Panc1 (cell line): ENCODE measurements around the gene C16orf82. TPM values are rescaled to one million over a fixed set of nuclear protein-coding genes. Genes with fewer than 3 reads are reported as not detected.
A peak's percentile ranks its signal among the peaks of the same experiment; 100 is the strongest.

Experiments used
- ATAC-seq: fragments of 200-7000 bp; cut with Tn5 transposase; 2 replicates; pipeline ENCODE4 v1.9.1; 2020; ENCODE audit warnings: mild to moderate bottlenecking, moderate library complexity
- BruUV-seq: library from RNA; stranded (reverse); fragments of 400-500 nt; replicated peaks from 2 replicates; lab custom pipeline; 2021; lab: Mats Ljungman, UMichigan
- CTCF ChIA-PET: fragments of 300-600 bp; sonication (Branson Sonifier 250); formaldehyde crosslinking; loops from one replicate; lab custom pipeline; 2022; ENCODE audit warnings: antibody characterized with exemption; lab: Charles Lee
- POLR2A ChIA-PET: fragments of 300-600 bp; sonication (Branson Sonifier 250); formaldehyde crosslinking; loops from one replicate; lab custom pipeline; 2022; ENCODE audit warnings: antibody characterized with exemption; lab: Charles Lee
- DNase-seq: peaks from one replicate; pipeline ENCODE4 v3.0.0-alpha.2; 2010; ENCODE audit warnings: low read depth, low spot score
- H3K27ac ChIP-seq: 2 replicates; pipeline ENCODE4 v1.5.1; 2011; ENCODE audit warnings: mild to moderate bottlenecking, low read length, inconsistent platforms
- H3K27me3 ChIP-seq: fragments of 200-500 bp; sonication (Bioruptor generic); 2 replicates; pipeline ENCODE4 v1.6.0; 2014; ENCODE audit warnings: low read length, inconsistent platforms; ENCODE audit not compliant: control insufficient read depth, insufficient read depth
- H3K36me3 ChIP-seq: fragments of 200-500 bp; sonication (Bioruptor generic); 2 replicates; pipeline ENCODE4 v1.5.1; 2014; ENCODE audit warnings: inconsistent platforms, mild to moderate bottlenecking, low read length, moderate library complexity; ENCODE audit not compliant: control insufficient read depth, insufficient read depth
- H3K4me1 ChIP-seq: 2 replicates; pipeline ENCODE4 v1.5.1; 2011; ENCODE audit warnings: inconsistent platforms, mild to moderate bottlenecking, low read length, moderate library complexity; ENCODE audit not compliant: control insufficient read depth, insufficient read depth
- H3K4me3 ChIP-seq, 2 experiments: 2 replicates each; pipeline ENCODE4 v1.5.1; 2011 to 2012; ENCODE audit warnings: low read depth in 2 of 2, low read length in 2 of 2, mild to moderate bottlenecking in 2 of 2, inconsistent platforms in 1 of 2, moderate library complexity in 1 of 2
- H3K9me3 ChIP-seq: fragments of 200-500 bp; sonication (Bioruptor generic); 2 replicates; pipeline ENCODE4 v1.5.1; 2014; ENCODE audit warnings: low read depth, mild to moderate bottlenecking, inconsistent platforms, low read length, moderate library complexity; ENCODE audit not compliant: control insufficient read depth, insufficient read depth
- CTCF ChIP-seq: fragments of 450-650 bp; IDR thresholded peaks from 2 replicates; pipeline ENCODE4 v1.5.1; 2017; ENCODE audit warnings: mild to moderate bottlenecking
- POLR2AphosphoS5 ChIP-seq: IDR thresholded peaks from 2 replicates; pipeline ENCODE4 v1.6.1; 2012; ENCODE audit warnings: mild to moderate bottlenecking, low read depth, low read length, moderate library complexity
- REST ChIP-seq, 2 experiments: IDR thresholded peaks; 2 replicates each; pipeline ENCODE4 v1.6.1; 2011 to 2012; ENCODE audit warnings: low read depth in 2 of 2, control low read depth in 1 of 2, low read length in 1 of 2, mild to moderate bottlenecking in 1 of 2, moderate library complexity in 1 of 2; ENCODE audit not compliant: insufficient read depth in 1 of 2
- SIN3A ChIP-seq: IDR thresholded peaks from 2 replicates; pipeline ENCODE4 v1.6.1; 2012; ENCODE audit warnings: low read depth, mild to moderate bottlenecking, low read length, moderate library complexity, borderline replicate concordance; ENCODE audit not compliant: insufficient read depth
- TCF7L2 ChIP-seq: IDR thresholded peaks from 2 replicates; pipeline ENCODE4 v1.6.1; 2011; ENCODE audit warnings: mild to moderate bottlenecking, low read depth, low read length, inconsistent platforms
- in situ Hi-C: cut with HindIII; loops from 2 replicates; pipeline ENCODE4 v1.10.0; 2016; ENCODE audit warnings: low sequenced_read_pairs, low pct_unique_long_range_greater_than_20kb
- intact Hi-C: fragments of 100-400 bp; cut with micrococcal nuclease; formaldehyde crosslinking; loops from one replicate; pipeline ENCODE4 v1.10.0; 2022; ENCODE audit not compliant: unreplicated experiment
- total RNA-seq: library from RNA; stranded (reverse); gene quantifications from one replicate; pipeline ENCODE4 v1.2.1, GENCODE V29; 2021; ENCODE audit not compliant: unreplicated experiment

Gene C16orf82
- total RNA-seq, 1 experiment from 2014 or later, result not detected

GRCh38 chr16:27080895-27081294 lies 14.2 kb downstream of the C16orf82 start:
- intact Hi-C loops (no loop called here), in situ Hi-C loops (no loop called here)
- H3K4me3 ChIP-seq, result no peak overlapping the region
- H3K4me1 ChIP-seq, result no peaks in the 10 kb centered on the region
- H3K27me3 ChIP-seq, result peaks cover 5% of the 10 kb centered on the region
- no peaks in the 10 kb centered on the region for H3K36me3 ChIP-seq
- H3K9me3 ChIP-seq, result no peaks in the 10 kb centered on the region
- POLR2A ChIA-PET, result no interaction called here
- DNase-seq (no peak), ATAC-seq (peak; percentile 73)
- no peak for TF ChIP-seq REST (IDR thresholded peaks at IDR 0.05; ENCODE audit: insufficient read depth in 1 of 2, low read depth in 2 of 2, low read length in 1 of 2)
- no peak for TF ChIP-seq POLR2AphosphoS5
- no peak for TF ChIP-seq SIN3A
- TF ChIP-seq CTCF, result peak; percentile 68
- CTCF ChIA-PET, result no interaction called here
- H3K27ac ChIP-seq, result no peak overlapping the region
- no TSS peak for BruUV-seq

DNA sequence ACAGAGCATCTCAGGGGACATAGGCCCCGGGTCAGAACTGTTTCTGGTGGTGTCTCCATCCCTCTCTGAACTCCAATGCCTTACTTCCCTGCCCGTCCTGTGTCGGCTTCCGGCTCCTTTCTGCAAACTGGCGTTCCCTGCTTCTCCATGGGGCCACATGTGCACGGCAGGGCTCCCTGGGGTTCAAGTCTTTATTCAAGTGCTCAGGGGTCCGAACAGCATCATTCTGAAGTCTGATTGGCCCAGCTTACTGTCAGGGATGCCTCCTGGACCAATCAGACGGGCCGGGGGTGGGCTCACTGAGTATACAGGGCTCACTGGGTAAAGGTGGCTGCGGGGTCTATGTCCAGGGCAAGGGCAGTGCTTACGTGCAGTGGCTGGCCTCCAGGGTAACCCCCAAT lies 17.1 kb downstream of the C16orf82 start:
- no peaks in the 10 kb centered on the region for H3K9me3 ChIP-seq
- DNase-seq (no peak), ATAC-seq (no peak; the same call in 1 of the 2 replicates)
- peaks cover 5% of the 10 kb centered on the region for H3K27me3 ChIP-seq
- intact Hi-C loops (no loop called here), in situ Hi-C loops (no loop called here)
- H3K4me3 ChIP-seq, result no peak overlapping the region
- H3K36me3 ChIP-seq, result no peaks in the 10 kb centered on the region
- CTCF ChIA-PET, result interaction anchor here (0.6 kb wide), 2 partner anchors 329 to 336 kb away, joined by 4 to 7 read pairs; no protein-coding TSS in a partner anchor
- no peak overlapping the region for H3K27ac ChIP-seq
- POLR2A ChIA-PET, result no interaction called here
- no peaks in the 10 kb centered on the region for H3K4me1 ChIP-seq
- no TSS peak for BruUV-seq
- TF ChIP-seq POLR2AphosphoS5, result no peak
- no peak for TF ChIP-seq SIN3A
- no peak for TF ChIP-seq TCF7L2
- no peak for TF ChIP-seq CTCF
- no peak for TF ChIP-seq REST (IDR thresholded peaks at IDR 0.05; ENCODE audit: insufficient read depth in 1 of 2, low read depth in 2 of 2, low read length in 1 of 2)
